ENCODE data around the gene IQGAP3. TPM values are rescaled to one million over a fixed set of nuclear protein-coding genes. Genes with fewer than 3 reads are reported as not detected.

IQGAP3 gene
- total and polyA plus RNA-seq, 2 experiments from 2014 or later = 11.9 to 31.8 TPM

GRCh38 chr1:156598731-156599432 lies 26.5 kb upstream of the IQGAP3 start:
- no peaks in the 10 kb centered on the region; the same call in 1 of the 2 replicates for H3K4me1 ChIP-seq (ENCODE audit: insufficient read depth)
- Mint-ChIP-seq H3K9me3 (no peaks in the 10 kb centered on the region), H3K27ac (no peak overlapping the region), H3K27me3 (ENCODE audit: insufficient read depth, low read depth, poor library complexity) (peaks cover 10% of the 10 kb centered on the region), H3K4me3 (no peak overlapping the region; the same call in 2 of the 3 replicates), H3K36me3 (ENCODE audit: low read depth) (peaks cover 57% of the 10 kb centered on the region), H3K4me1 (peaks cover 13% of the 10 kb centered on the region)
- DNase-seq (ENCODE audit: low spot score) (no peak), ATAC-seq (no peak)
- H3F3A ChIP-seq (replicated peaks; ENCODE audit: low read depth) = peaks cover 50% of the 10 kb centered on the region
- no peak overlapping the region for H2AFZ ChIP-seq
- no peak for TF ChIP-seq ETS1 (IDR thresholded peaks at IDR 0.05)
- TF ChIP-seq ZNF462 (CRISPR knock-in tag; IDR thresholded peaks at IDR 0.05) = no peak
- no peak for TF ChIP-seq POLR2AphosphoS5 (IDR thresholded peaks at IDR 0.05; ENCODE audit: low read depth)
- no peak for TF ChIP-seq ZNF114 (CRISPR knock-in tag; IDR thresholded peaks at IDR 0.05)
- no peak for TF ChIP-seq NANOG (IDR thresholded peaks at IDR 0.05; ENCODE audit: borderline replicate concordance)
- no peak for TF ChIP-seq ZNF331 (CRISPR knock-in tag; IDR thresholded peaks at IDR 0.05; ENCODE audit: low read depth)
- no peak for TF ChIP-seq CTCF (conservative IDR thresholded peaks at IDR 0.05; ENCODE audit: low read depth in 2 of 2)
- TF ChIP-seq EZH2phosphoT487 (IDR thresholded peaks at IDR 0.05; ENCODE audit: unreplicated experiment) = no peak
- TF ChIP-seq EZH2 (IDR thresholded peaks at IDR 0.05; ENCODE audit: low read depth, unreplicated experiment) = no peak
- TF ChIP-seq STAT1 (IDR thresholded peaks at IDR 0.05; ENCODE audit: unreplicated experiment) = no peak
- H3K4me2 ChIP-seq = no peak overlapping the region
- peaks cover 13% of the 10 kb centered on the region for H4K20me1 ChIP-seq (replicated peaks; ENCODE audit: insufficient read depth)
- peaks cover 23% of the 10 kb centered on the region for H3K36me3 ChIP-seq (ENCODE audit: insufficient read depth)
- no peaks in the 10 kb centered on the region for H3K27me3 ChIP-seq (ENCODE audit: insufficient read depth)
- H3K79me2 ChIP-seq (replicated peaks; ENCODE audit: insufficient read depth) = peaks cover 27% of the 10 kb centered on the region
- H3K4me3 ChIP-seq = no peak overlapping the region
- no peaks in the 10 kb centered on the region for H3K9me2 ChIP-seq (ENCODE audit: insufficient read depth)
- no peak overlapping the region for H3K27ac ChIP-seq (ENCODE audit: low read depth)

All from GM23338 (cell line).